Ovary (tissue), 9 donors: ENCODE measurements around the gene XPO6. TPM values are rescaled to one million over a fixed set of nuclear protein-coding genes. Genes with fewer than 3 reads are reported as not detected.

Experiments
- DNase-seq, 5 donors: peaks; one replicate each; pipeline ENCODE4 v3.0.0-alpha.2; 2019 to 2020
- H3K27ac ChIP-seq, 2 donors: fragments of 200-600 bp; one replicate each; pipeline versions ENCODE4 v1.5.1 to v1.8.0; 2019 to 2022
- H3K27me3 ChIP-seq: fragments of 200-600 bp; one replicate; pipeline ENCODE4 v1.8.0; 2022
- H3K36me3 ChIP-seq: fragments of 200-600 bp; sonication (generic); one replicate; pipeline ENCODE4 v1.5.1; 2019
- H3K4me1 ChIP-seq: one replicate; pipeline ENCODE4 v1.8.1; 2013; ENCODE audit warnings: mild to moderate bottlenecking, moderate library complexity; ENCODE audit not compliant: insufficient read depth
- H3K4me3 ChIP-seq: fragments of 200-600 bp; sonication (generic); one replicate; pipeline ENCODE4 v1.5.1; 2017
- H3K9me3 ChIP-seq, 2 donors: fragments of 200-600 bp in 1 of 2; sonication (generic) in 1 of 2; one replicate each; pipeline versions ENCODE4 v1.5.1 to v1.8.1; 2013 to 2019; ENCODE audit warnings: mild to moderate bottlenecking in 1 of 2, moderate library complexity in 1 of 2
- EP300 ChIP-seq: sonication (generic); formaldehyde crosslinking; IDR thresholded peaks from one replicate; pipeline ENCODE4 v1.6.1; 2017; ENCODE audit warnings: antibody characterized with exemption
- POLR2A ChIP-seq: fragments of 450-650 bp; IDR thresholded peaks from one replicate; pipeline ENCODE4 v1.6.1; 2017; ENCODE audit warnings: antibody characterized with exemption, mild to moderate bottlenecking, moderate library complexity
- WGBS, 3 donors: extraction: QIAGEN DNeasy Blood & Tissue Kit in 1 of 3; methylation state at CpG; one replicate each; pipeline versions ENCODE4 v1.1.5 to v1.1.7; 2013 to 2017; 5-methylcytosine and 5-hydroxymethylcytosine counted together
- intact Hi-C, 4 donors: fragments of 100-400 bp; cut with DNase I; formaldehyde crosslinking; loops; one replicate each; pipeline versions ENCODE4 v1.11.0 to v1.15.1; 2022 to 2023
- polyA plus RNA-seq, 2 donors: library from polyadenylated mRNA; stranded (reverse); fragments of 200-250 nt in 1 of 2; fragments of 350-450 nt in 1 of 2; fragmentation: Illumina TruSeq in 1 of 2; extraction: RNeasy Lipid Tissue Mini Kit (QIAGEN cat#74804) in 1 of 2; gene quantifications; one replicate each; pipeline ENCODE4 v1.2.3, GENCODE V29; 2013 to 2014
- total RNA-seq, 7 donors: library from RNA; depleted of rRNA in 2 of 7; stranded (reverse); fragments of >200 nt in 2 of 7; fragmentation: NEBNext Ultra II Directional in 3 of 7; extraction: Animal tissue kit (Norgen Biotek cat#: 25700) in 3 of 7; gene quantifications; one replicate each; pipeline versions ENCODE4 v1.1.0 to v1.2.4, GENCODE V29; 2016 to 2023
- TF ChIP-seq, protein P1 (sequence below), 3 donors: fragments of 450-650 bp in 2 of 3; fragments of 200-600 bp in 1 of 3; IDR thresholded peaks; one replicate each; pipeline versions ENCODE4 v1.5.1 to v1.8.0; 2016 to 2022; ENCODE audit warnings: antibody characterized with exemption in 3 of 3, mild to moderate bottlenecking in 1 of 3
- donor health status: DM: no; HTN: no; CAD: no; lungs with moderate emphysema.
- donor health status: DM: no; HTN: no; CAD: no.
- donor health status: Bipolar disorder and iron deficiency.
- donor health status: DM: yes; HTN: yes; CAD: no.
- donor health status: DM: no; HTN: no; CAD: no.
- donor health status: DM: yes; HTN: yes; CAD: no.

The XPO6 gene
- total and polyA plus RNA-seq, 9 donors = 30.3 to 98.2 (median 65.0) TPM

GRCh38 chr16:28072087-28072486 lies 139.7 kb downstream of the XPO6 start:
- WGBS, 3 donors = 5 to 14% (median 12%) methylated on average over 4 of the region's 4 CpGs
- no peak overlapping the region for H3K27ac ChIP-seq
- no peak for TF ChIP-seq POLR2A
- TF ChIP-seq, protein P1, sequence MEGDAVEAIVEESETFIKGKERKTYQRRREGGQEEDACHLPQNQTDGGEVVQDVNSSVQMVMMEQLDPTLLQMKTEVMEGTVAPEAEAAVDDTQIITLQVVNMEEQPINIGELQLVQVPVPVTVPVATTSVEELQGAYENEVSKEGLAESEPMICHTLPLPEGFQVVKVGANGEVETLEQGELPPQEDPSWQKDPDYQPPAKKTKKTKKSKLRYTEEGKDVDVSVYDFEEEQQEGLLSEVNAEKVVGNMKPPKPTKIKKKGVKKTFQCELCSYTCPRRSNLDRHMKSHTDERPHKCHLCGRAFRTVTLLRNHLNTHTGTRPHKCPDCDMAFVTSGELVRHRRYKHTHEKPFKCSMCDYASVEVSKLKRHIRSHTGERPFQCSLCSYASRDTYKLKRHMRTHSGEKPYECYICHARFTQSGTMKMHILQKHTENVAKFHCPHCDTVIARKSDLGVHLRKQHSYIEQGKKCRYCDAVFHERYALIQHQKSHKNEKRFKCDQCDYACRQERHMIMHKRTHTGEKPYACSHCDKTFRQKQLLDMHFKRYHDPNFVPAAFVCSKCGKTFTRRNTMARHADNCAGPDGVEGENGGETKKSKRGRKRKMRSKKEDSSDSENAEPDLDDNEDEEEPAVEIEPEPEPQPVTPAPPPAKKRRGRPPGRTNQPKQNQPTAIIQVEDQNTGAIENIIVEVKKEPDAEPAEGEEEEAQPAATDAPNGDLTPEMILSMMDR (IDR thresholded peaks at IDR 0.05) = no peak
- no peak for TF ChIP-seq EP300
- H3K4me3 ChIP-seq = no peak overlapping the region
- H3K27me3 ChIP-seq = no peaks in the 10 kb centered on the region
- intact Hi-C loops = no loop called here
- DNase-seq = no peak
- no peaks in the 10 kb centered on the region for H3K9me3 ChIP-seq
- H3K4me1 ChIP-seq = no peaks in the 10 kb centered on the region
- H3K36me3 ChIP-seq = no peaks in the 10 kb centered on the region

DNA sequence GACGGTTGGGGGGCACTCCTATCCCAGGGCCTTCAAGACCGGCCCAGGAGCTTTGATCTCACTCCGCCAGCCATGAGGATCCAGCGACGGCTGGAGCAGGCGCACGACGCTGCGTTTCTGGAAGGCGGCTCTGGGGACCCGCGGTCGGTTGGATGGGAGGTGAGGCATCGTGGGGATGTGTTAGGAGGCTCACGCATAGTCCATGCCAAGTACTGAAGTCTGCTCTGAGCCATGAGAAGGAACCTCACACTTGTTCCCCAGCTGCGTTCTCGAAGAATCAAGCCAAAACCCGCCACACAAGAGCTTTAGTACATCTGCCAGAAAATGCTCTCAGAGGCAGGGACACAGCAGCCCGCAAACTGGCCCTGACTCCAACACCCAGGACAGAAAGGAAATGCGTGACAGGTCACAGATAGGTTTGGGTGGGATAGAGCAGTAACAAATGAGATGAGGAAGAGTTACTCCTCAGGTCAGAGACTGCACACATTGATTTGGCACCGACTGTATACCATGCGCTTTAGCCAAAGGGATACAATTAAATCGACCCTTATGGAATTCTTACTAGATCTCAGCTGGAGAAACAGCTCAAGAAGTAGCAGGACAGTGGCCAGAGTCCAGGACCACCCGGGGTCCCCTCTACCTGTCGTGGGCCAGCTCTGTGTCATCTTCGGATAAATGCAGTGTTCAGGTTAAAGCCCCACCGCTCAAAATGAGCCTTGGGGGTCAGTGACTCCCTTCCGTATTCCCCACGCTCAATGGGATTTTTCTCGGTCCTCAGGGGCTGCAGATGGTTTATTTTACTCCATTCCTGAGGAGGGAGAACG lies 141.6 kb downstream of the XPO6 start:
- intact Hi-C loops = loop anchor here in 1 of 4 donors (10.0 kb wide), 1 partner anchor 65 kb away; no protein-coding TSS in a partner anchor
- Histone ChIP-seq H3K36me3 (no peaks in the 10 kb centered on the region), H3K4me3 (no peak overlapping the region), H3K27me3 (no peaks in the 10 kb centered on the region), H3K4me1 (no peaks in the 10 kb centered on the region), H3K27ac (no peak overlapping the region), H3K9me3 (no peaks in the 10 kb centered on the region)
- TF ChIP-seq, protein P1 (IDR thresholded peaks at IDR 0.05) = no peak
- TF ChIP-seq EP300 (no peak), POLR2A (no peak)
- DNase-seq = no peak
- 54 to 59% (median 59%) methylated on average over 31 of the region's 31 CpGs for WGBS, 3 donors

DNA sequence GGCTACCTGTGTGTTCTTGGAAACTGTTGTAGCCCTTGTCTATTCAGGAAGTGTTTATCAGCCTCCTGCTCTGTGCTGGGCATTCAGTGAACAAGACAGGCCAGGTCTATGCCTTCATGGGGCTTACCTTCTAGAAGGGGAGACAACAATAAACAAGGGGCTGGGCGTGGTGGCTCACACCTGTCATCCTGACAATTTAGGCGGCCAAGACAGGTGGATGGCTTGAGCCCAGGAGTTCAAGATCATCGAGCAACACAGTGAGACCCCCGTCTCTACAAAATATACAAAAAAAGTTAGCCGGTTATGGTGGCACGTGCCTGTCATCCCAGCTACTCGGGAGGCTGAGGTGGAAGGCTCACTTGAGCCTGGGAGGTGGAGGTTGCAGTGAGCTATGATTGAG lies 142.8 kb downstream of the XPO6 start:
- no peak overlapping the region for H3K4me3 ChIP-seq
- TF ChIP-seq EP300 = no peak
- TF ChIP-seq, protein P1 (IDR thresholded peaks at IDR 0.05) = no peak
- TF ChIP-seq POLR2A = no peak

GRCh38 chr16:28067604-28068379 lies 144.0 kb downstream of the XPO6 start:
- no peaks in the 10 kb centered on the region for H3K36me3 ChIP-seq
- TF ChIP-seq POLR2A = no peak
- TF ChIP-seq, protein P1 (IDR thresholded peaks at IDR 0.05) = no peak
- TF ChIP-seq EP300 = no peak
- DNase-seq = no peak
- no peak overlapping the region for H3K4me3 ChIP-seq
- H3K27ac ChIP-seq = no peak overlapping the region
- H3K4me1 ChIP-seq = no peaks in the 10 kb centered on the region
- 66 to 71% (median 67%) methylated on average over 14 of the region's 14 CpGs for WGBS, 3 donors
- H3K9me3 ChIP-seq = no peaks in the 10 kb centered on the region
- intact Hi-C loops = loop anchor here in 1 of 4 donors (10.0 kb wide), 1 partner anchor 63 kb away; no protein-coding TSS in a partner anchor
- H3K27me3 ChIP-seq = no peaks in the 10 kb centered on the region

More for the DNA sequence above, 142.8 kb downstream of the XPO6 start:
- no peak for DNase-seq
- Histone ChIP-seq H3K27me3 (no peaks in the 10 kb centered on the region), H3K9me3 (no peaks in the 10 kb centered on the region), H3K27ac (no peak overlapping the region), H3K4me1 (no peaks in the 10 kb centered on the region), H3K36me3 (no peaks in the 10 kb centered on the region)
- 88 to 93% (median 88%) methylated on average over 7 of the region's 7 CpGs for WGBS, 3 donors
- intact Hi-C loops = loop anchor here in 1 of 4 donors (10.0 kb wide), 1 partner anchor 64 kb away; no protein-coding TSS in a partner anchor
